ENCODE data around the gene DEPDC7. TPM values are rescaled to one million over a fixed set of nuclear protein-coding genes. Genes with fewer than 3 reads are reported as not detected.

DEPDC7 gene
- total RNA-seq, 1 experiment from 2014 or later: 4.4 TPM

DNA sequence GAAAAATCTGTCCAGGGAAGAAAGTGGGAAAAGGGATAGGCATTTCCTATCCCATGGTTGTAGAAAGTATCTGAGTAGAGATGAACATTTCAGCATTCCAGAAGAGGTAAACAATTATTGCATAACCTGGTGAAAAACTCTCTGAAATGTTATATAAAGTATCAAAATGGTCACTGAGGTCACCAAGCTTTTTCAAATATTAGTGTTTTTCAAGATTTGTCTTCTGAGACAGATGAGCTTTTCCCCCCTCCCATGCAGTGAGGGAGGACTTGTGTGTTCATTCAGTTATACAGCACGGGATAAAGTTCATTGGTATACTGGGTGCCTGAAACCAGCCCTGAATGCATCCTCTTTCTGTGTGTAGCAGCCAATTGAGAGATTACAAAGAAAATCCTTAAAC, 1.9 kb upstream of the DEPDC7 start:
- H3K36me3 Mint-ChIP-seq (ENCODE audit: insufficient read depth in 1 of 3, low read depth in 3 of 3): no peaks in the 10 kb centered on the region

More for the DNA sequence above, 1.9 kb upstream of the DEPDC7 start:
- H4K91ac ChIP-seq (ENCODE audit: insufficient read length, low read depth, low read length): no peak overlapping the region
- H3K18ac ChIP-seq (ENCODE audit: insufficient read length, low read depth, low read length): no peak overlapping the region
- H2BK12ac ChIP-seq (ENCODE audit: insufficient read length, low read depth, low read length): no peak overlapping the region
- H3T11ph ChIP-seq (ENCODE audit: low read length): no peak overlapping the region
- no peak overlapping the region for H3K23ac ChIP-seq (ENCODE audit: insufficient read length, low read depth, low read length)
- Mint-ChIP-seq H3K9me3 (no peaks in the 10 kb centered on the region), H3K27me3 (ENCODE audit: low read depth) (peaks cover 28% of the 10 kb centered on the region), H3K4me1 (peaks cover 16 to 20% of the 10 kb centered on the region in 2 experiments), H3K27ac (no peak overlapping the region), H3K4me3 (0 out of 5 replicates have a peak overlapping the region, but pooled peaks of 1 of the 2 experiments have one; percentile 24)
- H2AFZ ChIP-seq (ENCODE audit: low read length): no peak overlapping the region
- no peak overlapping the region for H2BK5ac ChIP-seq (ENCODE audit: insufficient read length, low read length)
- H4K20me1 ChIP-seq (ENCODE audit: control insufficient read depth, insufficient read depth, insufficient read length): no peaks in the 10 kb centered on the region
- H2BK15ac ChIP-seq (ENCODE audit: low read depth, low read length): no peak overlapping the region
- WGBS (ENCODE audit: extremely low coverage, insufficient read length, low lambda C conversion rate): no CpG with 5 or more reads among the region's 1 CpG
- H4K8ac ChIP-seq (replicated peaks; ENCODE audit: insufficient read length, low read depth, low read length): no peak overlapping the region
- no peak for DNase-seq
- no peaks in the 10 kb centered on the region for H3K79me1 ChIP-seq (ENCODE audit: insufficient read depth, low read depth, low read length, poor library complexity, severe bottlenecking)
- no peak overlapping the region for H4K5ac ChIP-seq (ENCODE audit: insufficient read length, low read depth, low read length)
- peaks cover 7% of the 10 kb centered on the region for H3K23me2 ChIP-seq (ENCODE audit: insufficient read length, low read depth, low read length, poor library complexity, severe bottlenecking)
- H3K14ac ChIP-seq (ENCODE audit: insufficient read depth, low read length): no peak overlapping the region
- H3K27ac ChIP-seq (ENCODE audit: insufficient read length, low read depth, low read length): no peak overlapping the region
- peaks cover 2% of the 10 kb centered on the region; the same call in 1 of the 2 replicates for H3K4me1 ChIP-seq (ENCODE audit: insufficient read depth, low read length)
- no peak overlapping the region for H2AK5ac ChIP-seq (ENCODE audit: insufficient read length, low read length)
- H3K27me3 ChIP-seq (ENCODE audit: insufficient read depth, low read length): no peaks in the 10 kb centered on the region
- H3K4me2 ChIP-seq (ENCODE audit: insufficient read depth, insufficient read length, low read length): no peak overlapping the region
- H3K56ac ChIP-seq (ENCODE audit: insufficient read length, low read depth, low read length): no peak overlapping the region
- H3K79me2 ChIP-seq (ENCODE audit: insufficient read depth, low read length): no peaks in the 10 kb centered on the region
- no peak overlapping the region for H3K4ac ChIP-seq (ENCODE audit: low read depth, low read length)
- TF ChIP-seq, protein P1, sequence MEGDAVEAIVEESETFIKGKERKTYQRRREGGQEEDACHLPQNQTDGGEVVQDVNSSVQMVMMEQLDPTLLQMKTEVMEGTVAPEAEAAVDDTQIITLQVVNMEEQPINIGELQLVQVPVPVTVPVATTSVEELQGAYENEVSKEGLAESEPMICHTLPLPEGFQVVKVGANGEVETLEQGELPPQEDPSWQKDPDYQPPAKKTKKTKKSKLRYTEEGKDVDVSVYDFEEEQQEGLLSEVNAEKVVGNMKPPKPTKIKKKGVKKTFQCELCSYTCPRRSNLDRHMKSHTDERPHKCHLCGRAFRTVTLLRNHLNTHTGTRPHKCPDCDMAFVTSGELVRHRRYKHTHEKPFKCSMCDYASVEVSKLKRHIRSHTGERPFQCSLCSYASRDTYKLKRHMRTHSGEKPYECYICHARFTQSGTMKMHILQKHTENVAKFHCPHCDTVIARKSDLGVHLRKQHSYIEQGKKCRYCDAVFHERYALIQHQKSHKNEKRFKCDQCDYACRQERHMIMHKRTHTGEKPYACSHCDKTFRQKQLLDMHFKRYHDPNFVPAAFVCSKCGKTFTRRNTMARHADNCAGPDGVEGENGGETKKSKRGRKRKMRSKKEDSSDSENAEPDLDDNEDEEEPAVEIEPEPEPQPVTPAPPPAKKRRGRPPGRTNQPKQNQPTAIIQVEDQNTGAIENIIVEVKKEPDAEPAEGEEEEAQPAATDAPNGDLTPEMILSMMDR (conservative IDR thresholded peaks at IDR 0.05): no peak
- H3K9me3 ChIP-seq (ENCODE audit: control insufficient read depth, low read depth, low read length): no peaks in the 10 kb centered on the region
- H3K9ac ChIP-seq (ENCODE audit: extremely low read depth, insufficient read length, low read length): no peak overlapping the region
- H2BK120ac ChIP-seq (ENCODE audit: low read depth, low read length, poor library complexity, severe bottlenecking): no peak overlapping the region
- no peak overlapping the region for H2BK20ac ChIP-seq (ENCODE audit: low read depth, low read length, poor library complexity, severe bottlenecking)

Data from H9 (cell line).